ENCODE results near the gene FIGN.

DNA sequence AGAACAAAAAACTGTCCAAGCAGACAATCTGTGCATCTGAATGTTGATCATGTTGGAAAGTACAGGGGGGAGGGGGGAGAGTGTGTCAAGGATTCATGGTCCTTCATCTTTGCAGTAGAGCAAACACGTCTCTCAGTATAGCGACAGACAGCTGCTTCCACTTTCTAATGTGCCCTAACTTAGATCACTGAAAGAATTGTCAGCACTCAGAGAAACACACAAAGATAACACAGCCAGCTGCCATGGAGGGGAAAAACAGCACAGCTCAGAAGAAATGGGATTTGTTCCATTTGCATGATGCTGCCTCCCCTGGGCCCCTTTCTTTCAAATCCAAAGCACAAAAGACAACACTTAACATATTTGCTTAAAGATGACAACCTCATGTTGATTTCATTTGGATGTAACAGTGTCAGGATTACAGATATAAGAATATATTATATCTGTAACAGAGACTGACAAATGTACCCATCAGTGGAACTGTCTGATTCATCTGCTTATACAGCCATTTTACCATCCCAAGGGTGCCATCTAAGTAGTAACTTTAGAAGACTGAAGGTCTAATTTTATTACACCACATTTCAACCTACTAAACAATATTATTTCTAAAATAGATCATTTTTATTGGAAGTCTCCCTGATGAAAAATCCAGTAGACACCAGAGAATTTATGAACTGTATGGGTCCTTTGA is 17.7 kb downstream of the FIGN start:
- TF ChIP-seq, protein P1, sequence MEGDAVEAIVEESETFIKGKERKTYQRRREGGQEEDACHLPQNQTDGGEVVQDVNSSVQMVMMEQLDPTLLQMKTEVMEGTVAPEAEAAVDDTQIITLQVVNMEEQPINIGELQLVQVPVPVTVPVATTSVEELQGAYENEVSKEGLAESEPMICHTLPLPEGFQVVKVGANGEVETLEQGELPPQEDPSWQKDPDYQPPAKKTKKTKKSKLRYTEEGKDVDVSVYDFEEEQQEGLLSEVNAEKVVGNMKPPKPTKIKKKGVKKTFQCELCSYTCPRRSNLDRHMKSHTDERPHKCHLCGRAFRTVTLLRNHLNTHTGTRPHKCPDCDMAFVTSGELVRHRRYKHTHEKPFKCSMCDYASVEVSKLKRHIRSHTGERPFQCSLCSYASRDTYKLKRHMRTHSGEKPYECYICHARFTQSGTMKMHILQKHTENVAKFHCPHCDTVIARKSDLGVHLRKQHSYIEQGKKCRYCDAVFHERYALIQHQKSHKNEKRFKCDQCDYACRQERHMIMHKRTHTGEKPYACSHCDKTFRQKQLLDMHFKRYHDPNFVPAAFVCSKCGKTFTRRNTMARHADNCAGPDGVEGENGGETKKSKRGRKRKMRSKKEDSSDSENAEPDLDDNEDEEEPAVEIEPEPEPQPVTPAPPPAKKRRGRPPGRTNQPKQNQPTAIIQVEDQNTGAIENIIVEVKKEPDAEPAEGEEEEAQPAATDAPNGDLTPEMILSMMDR (IDR thresholded peaks at IDR 0.05; ENCODE audit: low read depth, low read length, missing input control): no peak
- TF ChIP-seq RXRA (IDR thresholded peaks at IDR 0.05): no peak
- no peak for TF ChIP-seq TAF1 (conservative IDR thresholded peaks at IDR 0.05)
- TF ChIP-seq MAX (IDR thresholded peaks at IDR 0.05): no peak
- no peak for TF ChIP-seq FOXA1 (IDR thresholded peaks at IDR 0.05)
- TF ChIP-seq RAD21 (IDR thresholded peaks at IDR 0.05): no peak
- TF ChIP-seq, protein P2, sequence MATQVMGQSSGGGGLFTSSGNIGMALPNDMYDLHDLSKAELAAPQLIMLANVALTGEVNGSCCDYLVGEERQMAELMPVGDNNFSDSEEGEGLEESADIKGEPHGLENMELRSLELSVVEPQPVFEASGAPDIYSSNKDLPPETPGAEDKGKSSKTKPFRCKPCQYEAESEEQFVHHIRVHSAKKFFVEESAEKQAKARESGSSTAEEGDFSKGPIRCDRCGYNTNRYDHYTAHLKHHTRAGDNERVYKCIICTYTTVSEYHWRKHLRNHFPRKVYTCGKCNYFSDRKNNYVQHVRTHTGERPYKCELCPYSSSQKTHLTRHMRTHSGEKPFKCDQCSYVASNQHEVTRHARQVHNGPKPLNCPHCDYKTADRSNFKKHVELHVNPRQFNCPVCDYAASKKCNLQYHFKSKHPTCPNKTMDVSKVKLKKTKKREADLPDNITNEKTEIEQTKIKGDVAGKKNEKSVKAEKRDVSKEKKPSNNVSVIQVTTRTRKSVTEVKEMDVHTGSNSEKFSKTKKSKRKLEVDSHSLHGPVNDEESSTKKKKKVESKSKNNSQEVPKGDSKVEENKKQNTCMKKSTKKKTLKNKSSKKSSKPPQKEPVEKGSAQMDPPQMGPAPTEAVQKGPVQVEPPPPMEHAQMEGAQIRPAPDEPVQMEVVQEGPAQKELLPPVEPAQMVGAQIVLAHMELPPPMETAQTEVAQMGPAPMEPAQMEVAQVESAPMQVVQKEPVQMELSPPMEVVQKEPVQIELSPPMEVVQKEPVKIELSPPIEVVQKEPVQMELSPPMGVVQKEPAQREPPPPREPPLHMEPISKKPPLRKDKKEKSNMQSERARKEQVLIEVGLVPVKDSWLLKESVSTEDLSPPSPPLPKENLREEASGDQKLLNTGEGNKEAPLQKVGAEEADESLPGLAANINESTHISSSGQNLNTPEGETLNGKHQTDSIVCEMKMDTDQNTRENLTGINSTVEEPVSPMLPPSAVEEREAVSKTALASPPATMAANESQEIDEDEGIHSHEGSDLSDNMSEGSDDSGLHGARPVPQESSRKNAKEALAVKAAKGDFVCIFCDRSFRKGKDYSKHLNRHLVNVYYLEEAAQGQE (IDR thresholded peaks at IDR 0.05): no peak
- TF ChIP-seq, protein P3, sequence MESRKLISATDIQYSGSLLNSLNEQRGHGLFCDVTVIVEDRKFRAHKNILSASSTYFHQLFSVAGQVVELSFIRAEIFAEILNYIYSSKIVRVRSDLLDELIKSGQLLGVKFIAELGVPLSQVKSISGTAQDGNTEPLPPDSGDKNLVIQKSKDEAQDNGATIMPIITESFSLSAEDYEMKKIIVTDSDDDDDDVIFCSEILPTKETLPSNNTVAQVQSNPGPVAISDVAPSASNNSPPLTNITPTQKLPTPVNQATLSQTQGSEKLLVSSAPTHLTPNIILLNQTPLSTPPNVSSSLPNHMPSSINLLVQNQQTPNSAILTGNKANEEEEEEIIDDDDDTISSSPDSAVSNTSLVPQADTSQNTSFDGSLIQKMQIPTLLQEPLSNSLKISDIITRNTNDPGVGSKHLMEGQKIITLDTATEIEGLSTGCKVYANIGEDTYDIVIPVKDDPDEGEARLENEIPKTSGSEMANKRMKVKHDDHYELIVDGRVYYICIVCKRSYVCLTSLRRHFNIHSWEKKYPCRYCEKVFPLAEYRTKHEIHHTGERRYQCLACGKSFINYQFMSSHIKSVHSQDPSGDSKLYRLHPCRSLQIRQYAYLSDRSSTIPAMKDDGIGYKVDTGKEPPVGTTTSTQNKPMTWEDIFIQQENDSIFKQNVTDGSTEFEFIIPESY (IDR thresholded peaks at IDR 0.05): no peak

Data from liver (tissue), 3 donors.